Caco-2 (cell line): ENCODE data around the gene SRXN1. TPM values are rescaled to one million over a fixed set of nuclear protein-coding genes. Genes with fewer than 3 reads are reported as not detected.

Experiments
- BruUV-seq: library from RNA; stranded (reverse); fragments of 400-500 nt; replicated peaks from 2 replicates; lab custom pipeline; 2021; lab: Mats Ljungman, UMichigan
- CTCF ChIA-PET: fragments of 300-600 bp; sonication (Branson Sonifier 250); formaldehyde crosslinking; loops from one replicate; lab custom pipeline; 2022; ENCODE audit warnings: antibody characterized with exemption; lab: Charles Lee
- POLR2A ChIA-PET: fragments of 300-600 bp; sonication (Branson Sonifier 250); formaldehyde crosslinking; loops from one replicate; lab custom pipeline; 2022; ENCODE audit warnings: antibody characterized with exemption; lab: Charles Lee
- DNase-seq, 2 experiments: peaks; one replicate each; pipeline versions ENCODE4 v3.0.0 to v3.0.0-alpha.2; 2020 to 2022
- H3K27me3 ChIP-seq: replicated peaks from 2 replicates; pipeline ENCODE4 v1.6.0; 2011; ENCODE audit warnings: low read length; ENCODE audit not compliant: control insufficient read depth, insufficient read depth
- H3K36me3 ChIP-seq: 2 replicates; pipeline ENCODE4 v1.5.1; 2011; ENCODE audit warnings: low read length; ENCODE audit not compliant: control insufficient read depth, insufficient read depth
- H3K4me1 ChIP-seq: fragments of 250-450 bp; sonication (Bioruptor Pico); 2 replicates; pipeline ENCODE4 v1.5.1; 2020; ENCODE audit warnings: mild to moderate bottlenecking
- H3K4me3 ChIP-seq: 2 replicates; pipeline ENCODE4 v1.5.1; 2011; ENCODE audit warnings: low read depth, mild to moderate bottlenecking, control low read depth, low read length
- H3K9me3 ChIP-seq: fragments of 250-450 bp; sonication (Bioruptor Pico); 2 replicates; pipeline ENCODE4 v1.5.1; 2020; ENCODE audit warnings: mild to moderate bottlenecking, moderate library complexity
- H3K27ac Mint-ChIP-seq: one replicate; pipeline ENCODE4 v1.8.0; 2022; ENCODE audit warnings: mixed read lengths; ENCODE audit not compliant: unreplicated experiment
- H3K27me3 Mint-ChIP-seq: one replicate; pipeline ENCODE4 v1.8.0; 2022; ENCODE audit warnings: mixed read lengths; ENCODE audit not compliant: insufficient read depth, unreplicated experiment
- H3K36me3 Mint-ChIP-seq: one replicate; pipeline ENCODE4 v1.8.0; 2022; ENCODE audit warnings: mild to moderate bottlenecking, mixed read lengths; ENCODE audit not compliant: insufficient read depth, unreplicated experiment
- H3K4me1 Mint-ChIP-seq: one replicate; pipeline ENCODE4 v1.8.0; 2022; ENCODE audit warnings: low read depth, mixed read lengths; ENCODE audit not compliant: unreplicated experiment
- H3K4me3 Mint-ChIP-seq: one replicate; pipeline ENCODE4 v1.8.0; 2022; ENCODE audit warnings: mild to moderate bottlenecking, moderate library complexity, mixed read lengths; ENCODE audit not compliant: unreplicated experiment
- H3K9me3 Mint-ChIP-seq: one replicate; pipeline ENCODE4 v1.8.0; 2022; ENCODE audit warnings: mixed read lengths; ENCODE audit not compliant: unreplicated experiment
- CTCF ChIP-seq, 2 experiments: fragments of 200-600 bp in 1 of 2; IDR thresholded peaks; 1 replicate in 1 of 2; 2 replicates in 1 of 2; pipeline versions ENCODE4 v1.5.1 to v1.8.0; 2011 to 2022; ENCODE audit warnings: antibody characterized with exemption in 1 of 2, control low read depth in 1 of 2, inconsistent platforms in 1 of 2, low read depth in 1 of 2, low read length in 1 of 2, mild to moderate bottlenecking in 1 of 2, moderate library complexity in 1 of 2; ENCODE audit not compliant: insufficient read depth in 1 of 2, severe bottlenecking in 1 of 2, unreplicated experiment in 1 of 2
- intact Hi-C: fragments of 100-400 bp; cut with micrococcal nuclease; formaldehyde crosslinking; loops from one replicate; pipeline ENCODE4 v1.10.0; 2022; ENCODE audit not compliant: unreplicated experiment
- total RNA-seq: library from RNA; stranded (reverse); gene quantifications from 2 replicates; pipeline ENCODE4 v1.2.3, GENCODE V29; 2022

The SRXN1 gene
- total RNA-seq, 1 experiment from 2014 or later: 33.7 TPM

- no peaks in the 10 kb centered on the region for H3K27me3 Mint-ChIP-seq
- H3K9me3 Mint-ChIP-seq: no peaks in the 10 kb centered on the region
- no peak overlapping the region for H3K4me3 ChIP-seq
- TF ChIP-seq CTCF (IDR thresholded peaks at IDR 0.05; ENCODE audit: insufficient read depth in 1 of 2, low read depth in 1 of 2, low read length in 1 of 2, severe bottlenecking in 1 of 2, unreplicated experiment in 1 of 2): no peak
- CTCF ChIA-PET: no interaction called here
- POLR2A ChIA-PET: no interaction called here
- BruUV-seq: no TSS peak
- intact Hi-C loops: no loop called here
- H3K36me3 Mint-ChIP-seq: no peaks in the 10 kb centered on the region
- H3K9me3 ChIP-seq: no peaks in the 10 kb centered on the region
- H3K4me3 Mint-ChIP-seq: no peak overlapping the region
- H3K36me3 ChIP-seq: no peaks in the 10 kb centered on the region
- DNase-seq: no peak
- H3K27me3 ChIP-seq: no peaks in the 10 kb centered on the region
- no peak overlapping the region for H3K27ac Mint-ChIP-seq
- no peaks in the 10 kb centered on the region for H3K4me1 Mint-ChIP-seq
- peaks cover 8% of the 10 kb centered on the region for H3K4me1 ChIP-seq
Measured at GRCh38 chr20:605237-605636, 47.8 kb downstream of the SRXN1 start.

GRCh38 chr20:603116-603640 lies 49.8 kb downstream of the SRXN1 start:
- no peak overlapping the region for H3K27ac Mint-ChIP-seq
- no peaks in the 10 kb centered on the region for H3K36me3 Mint-ChIP-seq
- H3K4me3 Mint-ChIP-seq: no peak overlapping the region
- ChIA-PET POLR2A (no interaction called here), CTCF (interaction anchor here (0.6 to 2.9 kb wide), 5 partner anchors 37 to 136 kb away, joined by 3 to 42 read pairs (median 5); no protein-coding TSS in a partner anchor)
- TF ChIP-seq CTCF (IDR thresholded peaks at IDR 0.05; ENCODE audit: insufficient read depth in 1 of 2, low read depth in 1 of 2, low read length in 1 of 2, severe bottlenecking in 1 of 2, unreplicated experiment in 1 of 2): no peak
- no peaks in the 10 kb centered on the region for H3K9me3 ChIP-seq
- no peaks in the 10 kb centered on the region for H3K27me3 ChIP-seq
- no peak overlapping the region for H3K4me3 ChIP-seq
- intact Hi-C loops: loop anchor here (1.0 kb wide), 1 partner anchor 42 kb away; no protein-coding TSS in a partner anchor
- BruUV-seq: no TSS peak
- no peaks in the 10 kb centered on the region for H3K9me3 Mint-ChIP-seq
- no peaks in the 10 kb centered on the region for H3K27me3 Mint-ChIP-seq
- no peaks in the 10 kb centered on the region for H3K36me3 ChIP-seq
- H3K4me1 Mint-ChIP-seq: no peaks in the 10 kb centered on the region
- H3K4me1 ChIP-seq: peaks cover 8% of the 10 kb centered on the region
- DNase-seq: no peak

- no peak overlapping the region for H3K27ac Mint-ChIP-seq
- CTCF ChIA-PET: interaction anchor here (0.6 to 2.9 kb wide), 4 partner anchors 37 to 43 kb away, joined by 3 to 42 read pairs (median 4); no protein-coding TSS in a partner anchor
- TF ChIP-seq CTCF (IDR thresholded peaks at IDR 0.05; ENCODE audit: insufficient read depth in 1 of 2, low read depth in 1 of 2, low read length in 1 of 2, severe bottlenecking in 1 of 2, unreplicated experiment in 1 of 2): no peak
Measured at GRCh38 chr20:602111-602970, 50.7 kb downstream of the SRXN1 start.

More at GRCh38 chr20:602111-602970, 50.7 kb downstream of the SRXN1 start:
- no peaks in the 10 kb centered on the region for H3K36me3 ChIP-seq
- Mint-ChIP-seq H3K9me3 (no peaks in the 10 kb centered on the region), H3K27me3 (no peaks in the 10 kb centered on the region), H3K4me1 (no peaks in the 10 kb centered on the region), H3K4me3 (no peak overlapping the region), H3K36me3 (no peaks in the 10 kb centered on the region)
- H3K4me1 ChIP-seq: peaks cover 8% of the 10 kb centered on the region
- H3K9me3 ChIP-seq: no peaks in the 10 kb centered on the region
- no TSS peak for BruUV-seq
- no peaks in the 10 kb centered on the region for H3K27me3 ChIP-seq
- POLR2A ChIA-PET: no interaction called here
- intact Hi-C loops: no loop called here
- no peak overlapping the region for H3K4me3 ChIP-seq
- DNase-seq: no peak
